H1 (cell line): ENCODE results near the gene SESN1. TPM values are rescaled to one million over a fixed set of nuclear protein-coding genes. Genes with fewer than 3 reads are reported as not detected.

Experiments used
- CTCF ChIA-PET: fragments of 300-600 bp; sonication (Branson Sonifier 250); formaldehyde crosslinking; loops from one replicate; lab custom pipeline; 2021; ENCODE audit not compliant: partially characterized antibody; lab: Charles Lee
- POLR2A ChIA-PET: fragments of 300-600 bp; sonication (Branson Sonifier 250); formaldehyde crosslinking; loops from one replicate; lab custom pipeline; 2021; ENCODE audit warnings: inconsistent platforms; ENCODE audit not compliant: partially characterized antibody; lab: Charles Lee
- DNase-seq, 2 experiments: peaks; one replicate each; pipeline versions ENCODE4 v3.0.0 to v3.0.0-alpha.2; 2010 to 2022; ENCODE audit warnings: low spot score in 2 of 2, low read depth in 1 of 2, mixed read lengths in 1 of 2
- FAIRE-seq: peaks from 2 replicates; lab custom pipeline; 2011; peaks lifted over from hg19 to GRCh38; lab: Jason Lieb, UNC
- H2AFZ ChIP-seq: 2 replicates; pipeline ENCODE4 v1.8.1; 2012; ENCODE audit warnings: low read length, inconsistent platforms
- H2AK5ac ChIP-seq: 2 replicates; pipeline ENCODE4 v1.6.1; 2013; ENCODE audit warnings: low read depth, low read length
- H2BK120ac ChIP-seq: replicated peaks from 2 replicates; pipeline ENCODE3; 2013; ENCODE audit warnings: low read depth, low read length, inconsistent platforms
- H2BK12ac ChIP-seq: 2 replicates; pipeline ENCODE4 v1.6.1; 2013; ENCODE audit warnings: low read depth, low read length
- H2BK15ac ChIP-seq: 2 replicates; pipeline ENCODE4 v1.6.1; 2013; ENCODE audit warnings: low read length
- H2BK20ac ChIP-seq: 2 replicates; pipeline ENCODE4 v1.6.1; 2013; ENCODE audit warnings: low read length
- H2BK5ac ChIP-seq: 2 replicates; pipeline ENCODE4 v1.6.1; 2013; ENCODE audit warnings: low read depth, low read length
- H3K14ac ChIP-seq: 2 replicates; pipeline ENCODE4 v1.6.1; 2013; ENCODE audit warnings: inconsistent platforms; ENCODE audit not compliant: insufficient read length
- H3K18ac ChIP-seq: 2 replicates; pipeline ENCODE4 v1.6.1; 2013; ENCODE audit warnings: low read length; ENCODE audit errors: extremely low read depth
- H3K23ac ChIP-seq: 2 replicates; pipeline ENCODE4 v1.6.1; 2013; ENCODE audit warnings: inconsistent platforms; ENCODE audit not compliant: insufficient read length
- H3K23me2 ChIP-seq: 2 replicates; pipeline ENCODE4 v1.6.1; 2013; ENCODE audit warnings: low read depth, low read length
- H3K27ac ChIP-seq: 2 replicates; pipeline ENCODE4 v1.6.1; 2011; ENCODE audit warnings: low read depth, low read length, inconsistent platforms
- H3K27me3 ChIP-seq, 4 experiments: replicated peaks in 1 of 4; 1 replicate in 1 of 4; 2 replicates in 3 of 4; pipeline versions ENCODE4 v1.6.1 to v1.8.1; 2011 to 2013; ENCODE audit warnings: low read length in 3 of 4, mild to moderate bottlenecking in 3 of 4, inconsistent platforms in 2 of 4, mixed read lengths in 2 of 4, moderate library complexity in 1 of 4; ENCODE audit not compliant: control insufficient read depth in 3 of 4, insufficient read depth in 3 of 4; ENCODE audit errors: extremely low read depth in 1 of 4
- H3K36me3 ChIP-seq, 4 experiments: 2 replicates each; pipeline versions ENCODE4 v1.6.1 to v1.8.1; 2011 to 2013; ENCODE audit warnings: mild to moderate bottlenecking in 4 of 4, low read length in 3 of 4, moderate library complexity in 2 of 4, control low read depth in 1 of 4, inconsistent platforms in 1 of 4; ENCODE audit not compliant: insufficient read depth in 4 of 4, control insufficient read depth in 2 of 4
- H3K4ac ChIP-seq: replicated peaks from 2 replicates; pipeline ENCODE3; 2013; ENCODE audit warnings: low read length, low read depth, mixed read lengths, inconsistent platforms; ENCODE audit not compliant: insufficient read length
- H3K4me1 ChIP-seq, 4 experiments: replicated peaks in 1 of 4; 1 replicate in 1 of 4; 2 replicates in 3 of 4; pipeline versions ENCODE4 v1.6.1 to v1.8.1; 2011 to 2013; ENCODE audit warnings: low read length in 3 of 4, inconsistent platforms in 2 of 4, mixed read lengths in 1 of 4; ENCODE audit not compliant: insufficient read depth in 4 of 4, control insufficient read depth in 3 of 4
- H3K4me2 ChIP-seq, 2 experiments: 2 replicates each; pipeline versions ENCODE4 v1.6.1 to v1.8.1; 2011 to 2013; ENCODE audit warnings: low read depth in 2 of 2, low read length in 2 of 2, control low read depth in 1 of 2, inconsistent platforms in 1 of 2, mild to moderate bottlenecking in 1 of 2; ENCODE audit not compliant: insufficient read depth in 1 of 2
- H3K4me3 ChIP-seq, 4 experiments: fragments of 200-600, 300-600 bp in 1 of 4; sonication (generic), shearing (Covaris generic), sonication (Bioruptor Twin) in 1 of 4; 2 replicates each; pipeline versions ENCODE4 v1.5.1 to v1.8.1; 2011 to 2016; ENCODE audit warnings: low read length in 4 of 4, low read depth in 3 of 4, control low read depth in 2 of 4, inconsistent platforms in 2 of 4, mild to moderate bottlenecking in 2 of 4, mixed read lengths in 1 of 4, moderate library complexity in 1 of 4; ENCODE audit not compliant: insufficient read depth in 2 of 4; ENCODE audit errors: extremely low read depth in 1 of 4
- H3K56ac ChIP-seq: replicated peaks from 2 replicates; pipeline ENCODE3; 2013; ENCODE audit warnings: low read depth, mild to moderate bottlenecking, mixed read lengths, low read length, inconsistent platforms; ENCODE audit not compliant: insufficient read length
- H3K79me1 ChIP-seq: 2 replicates; pipeline ENCODE4 v1.6.1; 2013; ENCODE audit warnings: low read depth, low read length, control low read depth
- H3K79me2 ChIP-seq, 2 experiments: 2 replicates each; pipeline versions ENCODE4 v1.6.1 to v1.8.1; 2012 to 2013; ENCODE audit warnings: low read length in 2 of 2, mild to moderate bottlenecking in 2 of 2, inconsistent platforms in 1 of 2; ENCODE audit not compliant: insufficient read depth in 2 of 2, control insufficient read depth in 1 of 2
- H3K9ac ChIP-seq, 4 experiments: replicated peaks in 1 of 4; 1 replicate in 1 of 4; 2 replicates in 3 of 4; pipeline versions ENCODE4 v1.6.1 to v1.8.1; 2011 to 2013; ENCODE audit warnings: low read depth in 3 of 4, low read length in 3 of 4, control low read depth in 2 of 4, mild to moderate bottlenecking in 2 of 4, moderate library complexity in 2 of 4, inconsistent platforms in 1 of 4; ENCODE audit errors: extremely low read depth in 1 of 4
- H3K9me3 ChIP-seq, 2 experiments: 2 replicates each; pipeline versions ENCODE4 v1.6.1 to v1.8.1; 2012 to 2013; ENCODE audit warnings: mild to moderate bottlenecking in 2 of 2, moderate library complexity in 2 of 2, control low read depth in 1 of 2, inconsistent platforms in 1 of 2, low read depth in 1 of 2, low read length in 1 of 2, mixed read lengths in 1 of 2; ENCODE audit not compliant: insufficient read depth in 2 of 2
- H4K20me1 ChIP-seq, 2 experiments: replicated peaks in 1 of 2; 2 replicates each; pipeline versions ENCODE3 to v1.8.1; 2011 to 2013; ENCODE audit warnings: inconsistent platforms in 2 of 2, low read length in 2 of 2, mild to moderate bottlenecking in 1 of 2; ENCODE audit not compliant: insufficient read depth in 2 of 2, control insufficient read depth in 1 of 2
- H4K5ac ChIP-seq: 2 replicates; pipeline ENCODE4 v1.6.1; 2013; ENCODE audit warnings: low read length, low read depth, mixed read lengths, inconsistent platforms; ENCODE audit not compliant: insufficient read length
- H4K8ac ChIP-seq: 2 replicates; pipeline ENCODE4 v1.8.0; 2013; ENCODE audit warnings: mild to moderate bottlenecking, moderate library complexity, low read length, inconsistent platforms; ENCODE audit not compliant: insufficient read depth; ENCODE audit errors: extremely low read depth
- H4K91ac ChIP-seq: replicated peaks from 2 replicates; pipeline ENCODE3; 2013; ENCODE audit warnings: low read length, mixed read lengths, inconsistent platforms; ENCODE audit not compliant: insufficient read length
- BRCA1 ChIP-seq: IDR thresholded peaks from 2 replicates; pipeline ENCODE4 v1.6.1; 2012; ENCODE audit warnings: low read depth, low read length, improper control_type of control experiment
- CBX8 ChIP-seq: fragments of 300-800, 300-1000 bp; sonication (generic); IDR thresholded peaks from 2 replicates; pipeline ENCODE4 v1.7.1; 2016; ENCODE audit warnings: low read depth, low read length, borderline replicate concordance
- CHD2 ChIP-seq: IDR thresholded peaks from 2 replicates; pipeline ENCODE4 v1.6.1; 2012; ENCODE audit warnings: low read length, improper control_type of control experiment
- CTBP2 ChIP-seq: IDR thresholded peaks from 2 replicates; pipeline ENCODE4 v1.7.0; 2011; ENCODE audit warnings: borderline replicate concordance, mild to moderate bottlenecking, moderate library complexity, mixed read lengths, low read length; ENCODE audit not compliant: insufficient read depth, insufficient read length
- WGBS, 2 experiments: shearing (Covaris generic) in 1 of 2; methylation state at CpG; one replicate each; pipeline versions ENCODE4 v1.1.6 to v1.1.7; 2013 to 2015; ENCODE audit warnings: low lambda C conversion rate in 2 of 2, mixed read lengths in 2 of 2, inconsistent platforms in 1 of 2, low coverage in 1 of 2, missing lambda C conversion rate in 1 of 2; ENCODE audit not compliant: insufficient replicate concordance in 2 of 2, insufficient coverage in 1 of 2, insufficient read length in 1 of 2; ENCODE audit errors: extremely low coverage in 1 of 2, missing lambda C conversion rate in 1 of 2; 5-methylcytosine and 5-hydroxymethylcytosine counted together
- polyA plus RNA-seq, 7 experiments: library from polyadenylated mRNA; depleted of rRNA in 3 of 7; stranded (reverse) in 5 of 7; unstranded in 2 of 7; fragments of >200 nt in 5 of 7; fragments of 200-250 nt in 2 of 7; gene quantifications; 1 replicate in 5 of 7; 2 replicates in 1 of 7; 4 replicates in 1 of 7; pipeline versions ENCODE4 v1.2.1 to v1.2.3, GENCODE V29; 2011 to 2013; ENCODE audit warnings: missing spikeins in 2 of 7, mixed read lengths in 2 of 7
- total RNA-seq: library from RNA; stranded (reverse); fragmentation: NEBNext Ultra II Directional; extraction: Animal tissue kit (Norgen Biotek cat#: 25700); gene quantifications from 2 replicates; pipeline ENCODE4 v1.2.1, GENCODE V29; 2021
- TF ChIP-seq, protein P1 (sequence below): IDR thresholded peaks from 2 replicates; pipeline ENCODE4 v1.6.1; 2012; ENCODE audit warnings: inconsistent platforms

SESN1 gene
- total and polyA plus RNA-seq, 2 of the 8 experiments (the other 6 are each of a cell fraction or from before 2014, with no cell fraction given) = 12.8 to 15.6 TPM

DNA sequence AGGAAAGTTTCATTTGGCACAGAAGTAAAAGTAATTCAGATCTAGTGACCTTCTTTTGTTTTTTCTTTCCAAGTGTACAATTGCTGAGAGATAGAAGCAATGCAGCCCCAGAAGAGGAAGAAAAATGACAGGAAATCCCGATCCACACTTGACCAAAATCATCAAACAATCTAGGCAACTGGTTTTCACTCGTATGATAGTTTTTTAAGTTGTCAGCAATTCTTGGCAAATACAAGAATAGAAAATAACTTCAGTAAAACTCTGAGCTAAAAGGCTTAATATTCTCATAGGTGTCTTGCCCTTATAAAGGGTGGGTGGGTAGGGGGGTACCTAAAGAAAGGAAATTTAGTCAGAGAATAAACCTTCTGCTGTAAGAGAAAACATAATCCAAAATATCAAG, 36.0 kb downstream of the SESN1 start:
- Histone ChIP-seq H3K27ac (no peak overlapping the region), H3K56ac (no peak overlapping the region), H3K4me3 (no peak overlapping the region), H3K79me2 (no peaks in the 10 kb centered on the region), H2BK12ac (no peak overlapping the region), H2BK5ac (no peak overlapping the region), H3K9me3 (no peaks in the 10 kb centered on the region), H3K4ac (no peak overlapping the region), H3K27me3 (no peaks in the 10 kb centered on the region), H2AK5ac (no peak overlapping the region), H4K91ac (no peak overlapping the region), H3K4me2 (no peak overlapping the region), H3K36me3 (no peaks in the 10 kb centered on the region; a peak in 1 of 8 replicates), H2BK120ac (no peak overlapping the region), H3K14ac (no peak overlapping the region), H2AFZ (no peak overlapping the region), H2BK20ac (no peak overlapping the region), H3K4me1 (peaks cover 0 to 3% (median 0%) of the 10 kb centered on the region in 4 experiments; a peak in 1 of 7 replicates), H3K23me2 (no peaks in the 10 kb centered on the region), H2BK15ac (no peak overlapping the region), H4K20me1 (no peaks in the 10 kb centered on the region), H4K8ac (no peak overlapping the region), H3K9ac (no peak overlapping the region), H3K23ac (no peak overlapping the region), H3K79me1 (no peaks in the 10 kb centered on the region), H3K18ac (no peak overlapping the region), H4K5ac (no peak overlapping the region)
- CTCF ChIA-PET = no interaction called here
- DNase-seq (no peak), FAIRE-seq (no peak)
- no peak for TF ChIP-seq CHD2
- TF ChIP-seq BRCA1 = no peak
- TF ChIP-seq CBX8 = no peak
- TF ChIP-seq, protein P1, sequence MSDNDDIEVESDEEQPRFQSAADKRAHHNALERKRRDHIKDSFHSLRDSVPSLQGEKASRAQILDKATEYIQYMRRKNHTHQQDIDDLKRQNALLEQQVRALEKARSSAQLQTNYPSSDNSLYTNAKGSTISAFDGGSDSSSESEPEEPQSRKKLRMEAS = no peak
- no peak for TF ChIP-seq CTBP2
- POLR2A ChIA-PET = no interaction called here
- 88% methylated on average over 2 of the region's 2 CpGs; no CpG with 5 or more reads in 1 of the 2 experiments for WGBS, 2 experiments
